Glomerular endothelial cell (primary cell): Measurements from ENCODE around the gene TANGO6. TPM values are rescaled to one million over a fixed set of nuclear protein-coding genes. Genes with fewer than 3 reads are reported as not detected.

ENCODE experiments used
- DNase-seq: peaks from one replicate; pipeline ENCODE4 v3.0.0-alpha.2; 2011; ENCODE audit warnings: low read depth, low spot score; ENCODE audit errors: extremely low read depth
- total RNA-seq: library from RNA; depleted of rRNA; stranded (reverse); fragments of >200 nt; gene quantifications from 2 replicates; pipeline ENCODE4 v1.2.3, GENCODE V29; 2015

TANGO6 gene
- total RNA-seq, 1 donor from 2014 or later = 8.9 TPM

DNA sequence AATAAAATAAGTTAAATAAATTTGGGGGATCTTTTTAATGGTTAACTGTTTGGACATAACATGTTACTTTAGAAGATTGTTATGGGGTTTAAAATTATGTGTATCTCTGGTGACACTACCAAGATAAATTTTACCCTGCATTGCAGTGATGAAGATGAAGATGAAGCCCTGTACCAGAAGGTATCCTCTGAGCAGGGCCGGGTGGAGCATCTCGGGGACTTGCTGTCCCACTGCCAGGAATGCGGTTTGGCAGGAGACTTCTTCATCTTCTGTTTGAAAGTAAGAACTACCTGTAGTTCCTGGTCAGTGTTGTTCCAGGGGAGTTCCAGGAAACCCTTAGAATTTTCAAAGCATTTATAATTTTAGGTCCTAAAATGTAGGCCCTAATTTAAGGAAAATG lies 64.0 kb downstream of the TANGO6 start:
- DNase-seq = no peak

DNA sequence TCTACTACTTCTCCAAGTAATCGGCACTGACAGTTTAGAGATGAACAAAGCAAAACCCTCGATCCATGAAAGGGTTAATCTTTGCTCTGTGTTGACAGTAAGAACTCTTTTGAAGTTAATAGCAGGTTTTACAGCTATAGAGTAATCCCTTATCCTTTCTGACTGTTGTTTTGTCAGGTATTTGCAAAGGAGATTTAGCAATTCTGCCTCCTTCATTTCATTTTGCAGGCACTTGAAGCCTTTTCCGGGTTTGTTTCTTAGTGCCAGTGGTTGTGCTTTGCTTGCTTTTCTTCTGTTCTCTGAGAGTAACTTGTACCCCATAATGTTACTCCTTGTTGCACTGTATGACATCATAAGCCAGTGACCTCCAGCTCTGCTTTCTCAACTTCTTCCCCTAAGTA lies 64.5 kb downstream of the TANGO6 start:
- DNase-seq = no peak

GRCh38 chr16:68909099-68909733 lies 65.9 kb downstream of the TANGO6 start:
- no peak for DNase-seq

DNA sequence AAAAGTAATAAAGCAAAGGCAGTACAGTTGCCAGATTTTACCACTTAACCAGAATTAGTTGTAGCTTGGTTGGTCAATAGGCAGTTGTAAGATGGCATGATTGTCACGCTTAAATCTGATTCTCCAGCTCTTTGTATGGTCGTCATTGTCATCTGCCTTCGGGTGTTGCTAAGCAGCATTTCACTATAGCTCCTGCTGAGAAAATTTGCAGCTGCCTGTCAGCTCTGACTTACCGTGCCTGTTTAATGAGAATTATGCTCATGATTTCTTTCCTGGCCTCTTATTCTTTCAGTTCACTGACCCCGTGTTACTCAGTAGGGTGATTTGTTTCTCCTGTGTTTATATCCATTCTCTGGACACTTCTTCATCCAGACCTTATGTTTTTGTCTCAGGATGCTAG lies 66.7 kb downstream of the TANGO6 start:
- DNase-seq = no peak

GRCh38 chr16:68915589-68915988 lies 72.3 kb downstream of the TANGO6 start:
- DNase-seq = no peak

- DNase-seq = no peak
Observed at GRCh38 chr16:68917541-68917940, 74.2 kb downstream of the TANGO6 start.

DNA sequence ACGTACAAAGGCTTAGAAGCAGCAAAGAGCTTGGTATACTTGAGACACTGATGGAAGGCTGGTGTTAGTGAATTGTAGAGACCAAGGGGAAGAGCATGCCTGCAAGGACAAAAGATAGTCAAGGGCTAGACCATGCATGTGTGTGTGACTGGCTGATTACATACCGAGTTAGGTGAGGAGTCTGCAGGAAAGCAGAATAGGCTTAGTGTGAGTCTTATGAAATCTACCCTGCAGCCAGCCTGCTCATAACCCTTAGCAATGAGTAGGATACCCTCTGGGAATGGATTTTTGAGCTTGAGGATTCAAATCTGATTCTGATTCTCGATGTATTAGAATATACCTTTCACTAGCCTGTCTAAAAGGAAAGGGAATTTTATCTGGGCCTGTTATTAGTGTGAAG lies 77.0 kb downstream of the TANGO6 start:
- no peak for DNase-seq

GRCh38 chr16:68921637-68922036 lies 78.3 kb downstream of the TANGO6 start:
- DNase-seq = no peak

GRCh38 chr16:68923116-68923515 lies 79.8 kb downstream of the TANGO6 start:
- DNase-seq = no peak

DNA sequence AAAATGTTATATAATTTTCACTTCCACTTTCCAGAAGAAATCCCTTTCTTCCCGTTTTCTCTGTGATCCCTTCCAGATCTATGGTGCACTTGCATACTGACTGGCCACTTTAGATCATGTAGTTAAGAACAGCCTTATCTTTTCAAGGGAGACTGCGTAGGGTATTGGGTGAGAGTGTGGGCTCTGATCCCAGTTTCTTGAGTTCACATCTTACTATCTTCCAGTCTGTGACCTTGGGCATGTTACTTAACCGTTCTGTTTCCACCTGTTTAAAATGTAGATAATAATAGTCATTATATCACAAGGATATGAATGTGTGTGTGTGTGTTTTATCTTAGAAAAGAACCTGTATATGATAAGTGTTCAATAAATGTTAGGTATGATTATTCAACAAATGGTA lies 83.7 kb downstream of the TANGO6 start:
- DNase-seq = no peak

DNA sequence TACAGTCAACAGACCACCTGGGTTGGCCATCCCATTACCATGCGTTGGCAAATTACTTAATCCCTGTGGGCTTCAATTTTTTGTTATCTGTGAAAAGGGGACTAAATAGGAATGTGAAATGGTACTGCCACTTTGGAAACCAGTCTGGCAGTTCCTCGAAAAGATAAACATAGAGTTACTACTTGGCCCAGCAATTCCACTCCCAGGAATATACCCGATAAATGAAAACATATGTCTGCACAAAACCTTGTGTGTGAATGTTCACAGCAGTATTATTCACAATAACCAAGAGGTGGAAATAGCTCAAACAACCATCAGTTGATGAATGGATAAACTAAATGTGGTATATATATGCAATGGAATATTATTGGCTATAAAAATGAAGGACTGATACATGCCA lies 87.9 kb downstream of the TANGO6 start:
- no peak for DNase-seq

DNA sequence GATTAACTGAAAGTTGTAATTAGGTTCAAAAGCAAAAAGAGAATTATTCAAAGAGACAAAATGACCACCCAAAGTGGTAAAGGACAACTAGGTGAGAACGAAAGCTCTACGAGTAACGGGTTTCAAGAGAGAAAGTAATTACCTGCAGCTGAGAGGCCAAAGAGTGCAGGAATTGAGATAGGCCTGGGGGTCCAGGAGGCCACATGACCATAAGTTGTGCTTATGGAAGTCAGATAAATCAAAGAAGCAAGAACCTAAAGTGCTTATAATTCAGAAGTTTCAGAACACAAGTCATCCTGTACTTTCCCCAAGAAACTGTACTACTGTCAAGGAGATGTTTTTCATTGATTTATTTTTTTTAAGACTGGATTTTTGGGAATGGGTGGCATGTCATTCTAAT lies 91.1 kb downstream of the TANGO6 start:
- no peak for DNase-seq

- no peak for DNase-seq
Observed at GRCh38 chr16:68935008-68935407, 91.7 kb downstream of the TANGO6 start.

- DNase-seq = no peak
Observed at GRCh38 chr16:68936736-68937631, 93.7 kb downstream of the TANGO6 start.

DNA sequence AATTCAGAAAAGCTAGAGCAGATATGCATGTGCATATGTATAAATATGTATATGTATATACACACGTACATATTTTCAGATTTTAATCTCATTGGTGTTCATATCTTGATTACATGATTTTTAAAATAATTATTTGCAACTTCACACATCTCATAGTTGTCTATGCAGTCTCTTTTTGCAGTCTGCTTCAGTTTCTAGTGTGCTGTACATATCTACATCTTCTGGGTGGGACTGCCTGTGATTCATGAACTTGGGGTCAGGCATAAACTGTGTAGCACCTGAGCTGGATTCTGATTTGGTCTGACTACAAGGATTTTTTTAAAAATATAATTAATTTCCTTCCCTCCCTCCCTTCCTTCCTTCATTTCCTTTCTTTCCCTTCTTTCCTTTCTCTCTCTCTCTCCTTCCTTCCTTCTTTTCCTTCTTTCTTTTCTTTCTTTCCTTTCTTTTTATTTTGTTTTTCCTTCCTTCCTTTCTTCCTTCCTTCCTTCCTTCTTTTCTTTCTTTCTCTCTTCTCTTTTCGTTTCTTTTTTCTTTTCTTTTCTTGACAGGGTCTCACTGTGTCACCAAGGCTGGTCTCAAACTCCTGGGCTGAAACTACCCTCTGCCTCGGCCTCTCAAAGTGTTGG lies 96.5 kb downstream of the TANGO6 start:
- DNase-seq = no peak

DNA sequence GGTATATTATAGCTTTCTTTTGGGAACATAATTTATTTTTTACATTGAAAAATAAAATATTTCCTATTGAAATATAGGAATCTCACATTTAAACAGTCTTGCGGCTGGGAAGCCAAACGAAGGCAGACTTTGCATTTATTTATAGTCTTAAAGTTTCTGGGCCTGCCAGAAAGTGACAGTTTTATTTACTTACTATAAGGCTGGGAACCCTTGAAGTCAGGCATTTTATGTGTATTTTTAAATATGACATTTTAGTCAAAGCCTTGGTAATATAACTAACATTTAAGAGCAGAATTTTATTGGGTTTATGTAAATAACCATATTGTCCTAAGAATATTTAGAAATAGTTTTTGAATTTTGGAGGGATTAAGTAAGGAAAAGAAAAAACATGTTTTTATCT lies 97.5 kb downstream of the TANGO6 start:
- DNase-seq = no peak

GRCh38 chr16:68943961-68944360 lies 100.6 kb downstream of the TANGO6 start:
- no peak for DNase-seq

DNA sequence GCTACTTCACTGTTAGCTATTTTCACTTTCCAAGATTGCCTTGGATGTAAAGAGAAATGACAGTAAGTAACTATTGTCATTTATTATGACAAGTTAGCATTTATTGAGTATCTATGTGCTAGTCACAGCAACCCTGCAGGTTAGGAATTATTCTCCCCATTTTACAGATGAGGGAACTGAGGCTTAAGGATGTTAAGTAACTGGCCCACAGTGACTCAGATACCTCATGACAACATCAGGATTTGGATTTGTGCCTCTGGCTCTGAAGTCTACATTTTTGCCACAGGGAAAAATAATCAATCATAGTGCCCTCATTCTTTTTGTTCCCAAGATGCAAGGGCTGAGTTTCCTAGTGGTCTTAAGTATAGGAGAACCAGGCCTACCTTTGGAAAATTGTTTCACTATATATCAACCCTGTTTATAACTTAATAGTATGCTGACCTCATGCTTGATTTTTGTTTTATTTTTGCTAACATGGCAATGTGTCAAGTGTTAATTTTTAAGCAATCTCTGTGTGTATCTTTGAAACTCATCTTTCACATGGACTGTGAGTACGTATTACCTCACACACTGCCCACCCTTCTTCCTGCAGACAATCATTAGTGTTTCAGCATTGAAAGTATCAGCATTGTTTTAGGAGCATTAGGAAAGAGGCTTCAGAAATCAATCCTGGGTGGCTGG lies 105.0 kb downstream of the TANGO6 start:
- no peak for DNase-seq

- DNase-seq = no peak
Observed at GRCh38 chr16:68951991-68952877, 108.9 kb downstream of the TANGO6 start.

- no peak for DNase-seq
Observed at GRCh38 chr16:68954911-68955635, 111.7 kb downstream of the TANGO6 start.
